ENCODE measurements around the gene SEC24D.

The SEC24D gene

DNA sequence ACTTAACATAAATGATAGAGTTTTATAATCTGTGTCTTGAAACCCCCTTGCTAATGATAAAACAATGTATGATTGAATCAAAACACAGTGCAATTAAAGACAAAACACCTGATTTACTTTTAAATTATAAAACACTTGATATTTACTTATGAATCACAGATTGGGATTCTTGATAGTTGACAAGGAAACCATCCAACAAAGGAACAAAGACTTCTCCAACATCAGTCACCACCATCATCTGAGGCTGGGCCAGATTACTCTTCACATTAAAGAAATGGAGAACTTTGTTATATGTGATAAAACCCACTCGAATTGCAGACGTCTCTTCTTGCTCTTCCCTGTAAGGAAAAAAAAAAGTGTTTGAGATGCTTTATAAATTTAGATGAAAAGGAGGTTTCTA lies 83.4 kb downstream of the SEC24D start:
- no peak for DNase-seq (ENCODE audit: low spot score)

DNA sequence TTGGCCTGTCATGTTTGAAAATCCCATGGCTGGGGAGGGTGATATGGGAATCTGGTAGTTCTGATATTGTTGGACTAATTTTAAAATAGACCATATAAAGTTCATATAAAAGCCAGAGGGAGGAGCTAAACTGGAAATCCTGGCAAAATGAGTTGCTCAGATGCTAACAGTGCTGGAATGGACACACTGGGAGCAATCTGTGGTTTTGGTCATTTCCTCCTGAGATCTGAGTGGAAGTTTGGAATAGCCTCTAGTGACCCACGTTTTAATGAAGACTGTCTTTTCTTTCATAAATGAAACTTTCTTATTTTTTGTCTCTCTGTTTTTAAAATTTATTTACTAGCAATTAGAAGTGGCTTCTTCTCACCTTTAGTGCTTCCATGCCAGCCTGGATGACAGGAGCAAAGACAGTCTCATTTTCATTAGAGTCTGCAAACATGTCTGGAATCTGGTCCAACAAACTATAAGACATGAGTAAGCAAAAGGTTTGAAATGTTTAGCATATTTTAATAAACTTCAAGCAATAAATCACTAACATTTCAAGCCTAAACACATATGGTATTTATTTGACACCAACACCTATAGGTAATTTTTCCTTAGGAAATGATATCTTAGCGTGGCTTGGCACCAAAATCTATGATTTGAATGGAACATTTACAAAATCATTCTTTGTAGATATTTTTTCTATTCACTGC lies 84.2 kb downstream of the SEC24D start:
- no peak for DNase-seq (ENCODE audit: low spot score)

DNA sequence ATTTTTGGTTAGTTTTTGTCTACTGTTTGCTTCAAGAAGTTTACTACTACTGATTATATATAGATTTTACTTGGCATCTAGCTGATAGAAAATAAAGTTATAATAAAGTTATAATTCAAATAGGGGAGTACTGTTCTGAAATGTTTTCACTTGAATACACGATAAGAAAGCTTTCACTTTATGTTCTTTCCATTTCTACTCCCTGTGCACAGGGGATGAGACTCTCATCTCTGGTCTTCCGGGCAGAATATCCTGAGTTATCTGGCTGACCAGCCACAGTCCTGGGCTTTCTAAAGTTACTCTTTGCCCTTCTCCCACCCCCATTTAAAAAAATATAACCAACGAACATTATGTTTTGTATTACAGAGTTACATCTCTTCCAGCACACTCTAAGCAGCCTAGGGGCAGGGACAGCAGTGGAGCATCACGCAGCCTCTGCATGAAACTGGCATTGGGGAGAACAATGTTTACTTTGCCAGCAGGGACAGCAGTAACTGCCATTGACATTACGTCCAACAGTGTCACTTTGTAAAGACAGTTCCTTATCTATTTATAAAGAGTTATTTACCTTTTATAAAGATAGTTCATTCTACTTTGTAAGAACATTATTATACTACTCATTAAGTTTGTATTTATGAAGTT lies 86.5 kb downstream of the SEC24D start:
- no peak for DNase-seq (ENCODE audit: low spot score)

GRCh38 chr4:118746251-118746919 lies 89.5 kb downstream of the SEC24D start:
- DNase-seq (ENCODE audit: low spot score), result no peak

DNA sequence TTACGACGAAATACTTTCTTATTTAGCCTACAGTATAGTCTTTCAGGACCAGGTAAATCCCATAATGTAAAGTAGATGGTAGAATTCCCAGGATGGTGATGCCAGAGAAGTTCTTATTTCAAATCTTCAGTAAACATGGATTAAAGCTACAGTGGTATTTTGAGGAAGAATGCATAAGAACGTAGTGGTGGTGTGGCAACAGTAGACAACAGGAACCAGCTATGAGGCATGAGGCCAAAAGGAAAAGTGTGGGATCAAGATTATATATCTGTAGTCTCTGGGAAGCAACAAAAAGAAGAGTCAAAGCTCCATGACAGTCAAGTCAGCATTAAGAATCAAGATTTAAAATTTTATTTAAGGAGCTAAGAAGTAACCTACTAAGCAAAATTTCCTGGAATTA lies 90.6 kb downstream of the SEC24D start:
- DNase-seq (ENCODE audit: low spot score), result no peak

DNA sequence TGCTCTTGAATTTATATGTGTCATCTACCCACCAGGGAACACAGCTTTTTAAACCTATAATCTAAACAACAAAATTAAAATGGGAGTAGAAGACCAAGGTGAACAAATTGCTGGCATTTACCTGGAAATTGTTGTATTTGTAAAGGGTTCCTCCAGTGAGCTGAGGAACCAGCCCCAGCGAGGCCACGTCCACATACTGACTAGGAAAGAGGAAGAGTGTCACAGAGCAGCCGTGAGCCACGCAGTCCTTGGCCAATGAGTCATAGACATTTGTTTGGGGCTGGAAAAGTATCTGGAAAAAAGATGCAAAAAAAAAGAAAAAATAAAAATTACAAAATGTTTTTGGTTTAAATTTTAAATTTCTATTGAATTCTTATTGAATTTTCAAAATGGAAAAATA lies 92.1 kb downstream of the SEC24D start:
- peak; percentile 39 for DNase-seq (ENCODE audit: low spot score)

DNA sequence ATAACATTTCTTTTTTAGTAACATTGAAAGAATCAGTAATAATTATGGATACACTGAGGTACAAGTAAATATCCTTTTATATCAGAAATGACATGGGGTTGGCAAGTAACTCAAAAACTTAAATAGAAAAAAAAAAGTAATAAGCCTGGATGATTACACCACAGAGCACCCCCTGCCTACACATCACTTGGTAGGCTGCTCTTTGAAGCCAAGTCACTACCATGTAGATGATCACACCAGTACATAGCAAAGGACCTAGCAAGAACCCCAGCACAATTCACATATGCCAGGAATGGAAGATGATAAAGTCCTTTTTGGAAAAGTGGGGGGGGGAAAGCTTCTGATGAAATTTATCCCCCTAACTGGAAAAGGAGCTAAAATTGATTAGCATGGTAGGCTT lies 93.9 kb downstream of the SEC24D start:
- no peak for DNase-seq (ENCODE audit: low spot score)

- no peak for DNase-seq (ENCODE audit: low spot score)
Measured at GRCh38 chr4:118741301-118741855, 94.5 kb downstream of the SEC24D start.

DNA sequence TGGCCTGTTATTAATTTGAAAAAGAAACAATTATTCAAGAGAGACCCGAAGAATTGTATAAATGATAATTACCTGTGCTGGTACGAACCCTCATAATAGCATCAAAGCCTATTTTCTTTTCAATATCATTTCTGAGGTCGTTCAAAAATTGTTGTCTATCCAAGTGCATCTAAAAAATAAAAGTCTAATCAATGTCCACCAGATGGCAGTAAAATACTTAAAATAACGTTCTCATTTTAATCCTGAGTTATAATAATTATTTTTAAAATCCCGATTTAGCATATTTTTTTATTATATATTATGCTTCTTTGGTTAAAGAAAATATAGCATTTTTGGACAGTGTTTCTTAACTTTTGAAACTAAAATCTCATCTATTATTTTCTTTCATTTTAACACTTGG lies 95.1 kb downstream of the SEC24D start:
- DNase-seq (ENCODE audit: low spot score), result no peak

DNA sequence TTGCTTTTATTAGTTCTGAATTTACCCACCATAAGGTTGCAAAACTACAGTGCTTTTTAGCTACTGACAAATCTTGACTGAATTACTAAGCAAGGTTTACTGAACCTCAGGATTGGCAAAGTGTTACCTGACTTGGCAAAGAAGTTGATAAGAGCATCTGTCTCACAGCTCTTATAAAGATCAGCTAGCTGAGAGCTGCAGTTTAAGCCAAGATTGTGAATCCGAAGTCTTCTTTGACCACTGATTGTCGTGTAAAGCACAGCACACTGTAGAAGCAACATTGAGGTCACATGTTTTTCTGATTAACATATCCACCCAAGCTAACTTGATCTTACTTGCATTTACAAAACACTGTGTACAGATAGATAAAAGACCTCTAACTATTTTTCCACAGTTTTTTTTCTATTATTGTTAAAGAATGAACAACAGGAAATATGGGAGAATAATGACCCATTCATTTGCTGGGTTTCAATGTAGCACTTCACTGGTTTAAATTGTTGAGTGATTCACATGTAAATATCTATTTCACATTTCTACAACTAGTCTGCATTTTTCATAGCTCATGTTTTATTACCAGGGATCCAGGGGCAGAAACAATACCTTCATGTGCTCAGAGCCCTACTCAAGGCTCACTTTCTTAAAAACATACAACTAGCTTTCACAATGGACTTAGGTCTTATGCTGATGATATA lies 96.8 kb downstream of the SEC24D start:
- DNase-seq (ENCODE audit: low spot score), result no peak

DNA sequence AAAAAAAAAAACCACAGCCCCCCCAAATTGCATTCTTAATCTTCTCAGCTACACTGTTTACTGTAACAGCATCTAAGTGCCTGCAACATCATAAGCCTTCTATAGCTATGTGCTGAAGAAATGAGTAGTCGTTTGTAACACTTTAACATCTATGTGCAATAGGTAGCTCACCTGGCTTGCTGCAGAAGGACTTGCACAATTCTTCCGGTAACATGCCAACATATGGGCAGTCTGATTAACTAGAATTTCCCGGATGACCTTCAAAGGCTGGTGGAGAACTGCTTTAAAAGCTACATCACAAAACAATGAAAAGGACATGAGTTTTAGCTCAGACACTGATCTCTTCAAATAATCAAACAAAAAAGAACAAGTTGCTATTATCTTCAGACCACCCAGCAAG lies 97.8 kb downstream of the SEC24D start:
- DNase-seq (ENCODE audit: low spot score), result no peak

DNA sequence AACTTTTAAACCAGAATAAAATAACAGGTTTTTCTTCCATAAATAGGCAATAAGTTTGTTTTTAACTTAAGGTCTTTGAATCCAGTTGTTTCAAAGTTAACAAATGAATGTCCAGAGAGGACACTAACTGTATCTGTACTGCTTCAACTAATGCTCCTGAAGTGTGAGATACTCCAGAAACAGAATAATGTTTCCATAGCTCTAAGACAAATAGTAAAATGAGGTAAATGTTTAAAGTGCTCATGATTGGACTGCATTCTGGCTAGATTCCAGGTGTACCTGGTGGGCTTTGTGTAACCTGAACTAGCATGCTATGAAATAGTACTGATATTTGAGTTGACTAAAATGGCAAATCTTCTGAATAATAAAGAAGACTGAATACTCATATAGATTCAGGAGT lies 99.0 kb downstream of the SEC24D start:
- no peak for DNase-seq (ENCODE audit: low spot score)

DNA sequence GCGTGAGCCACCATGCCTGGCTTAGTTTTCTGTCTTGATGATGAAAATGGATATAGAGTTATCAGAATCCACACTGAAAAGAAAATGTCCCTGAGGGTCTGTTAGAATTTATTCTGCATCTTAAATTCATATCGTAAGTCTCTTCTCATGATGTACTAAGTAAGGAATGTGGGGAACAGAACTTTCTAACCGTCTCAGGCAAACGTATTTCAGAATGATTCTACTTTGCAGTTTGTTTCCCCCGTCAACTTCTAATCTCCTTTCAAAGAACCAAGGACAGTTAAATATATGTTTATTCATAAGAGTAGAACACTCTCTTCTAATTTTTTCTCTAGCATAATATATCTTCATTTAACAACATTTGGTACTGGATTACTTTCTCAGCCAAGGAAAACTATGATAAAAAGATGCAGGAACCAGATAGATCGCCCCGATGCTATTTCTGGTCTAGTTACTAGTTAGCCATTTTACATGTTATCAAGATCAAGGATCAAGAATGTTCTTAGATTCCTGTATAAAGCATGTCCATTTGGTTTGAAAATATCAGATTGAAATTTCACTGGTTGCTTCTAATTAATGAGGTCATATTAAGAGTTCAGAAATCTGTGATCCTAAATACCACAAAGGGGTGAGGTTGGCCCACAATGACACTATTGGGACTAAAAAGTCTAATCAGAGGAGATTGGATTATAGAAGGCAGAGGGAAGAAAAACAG lies 101.3 kb downstream of the SEC24D start:
- no peak for DNase-seq (ENCODE audit: low spot score)

DNA sequence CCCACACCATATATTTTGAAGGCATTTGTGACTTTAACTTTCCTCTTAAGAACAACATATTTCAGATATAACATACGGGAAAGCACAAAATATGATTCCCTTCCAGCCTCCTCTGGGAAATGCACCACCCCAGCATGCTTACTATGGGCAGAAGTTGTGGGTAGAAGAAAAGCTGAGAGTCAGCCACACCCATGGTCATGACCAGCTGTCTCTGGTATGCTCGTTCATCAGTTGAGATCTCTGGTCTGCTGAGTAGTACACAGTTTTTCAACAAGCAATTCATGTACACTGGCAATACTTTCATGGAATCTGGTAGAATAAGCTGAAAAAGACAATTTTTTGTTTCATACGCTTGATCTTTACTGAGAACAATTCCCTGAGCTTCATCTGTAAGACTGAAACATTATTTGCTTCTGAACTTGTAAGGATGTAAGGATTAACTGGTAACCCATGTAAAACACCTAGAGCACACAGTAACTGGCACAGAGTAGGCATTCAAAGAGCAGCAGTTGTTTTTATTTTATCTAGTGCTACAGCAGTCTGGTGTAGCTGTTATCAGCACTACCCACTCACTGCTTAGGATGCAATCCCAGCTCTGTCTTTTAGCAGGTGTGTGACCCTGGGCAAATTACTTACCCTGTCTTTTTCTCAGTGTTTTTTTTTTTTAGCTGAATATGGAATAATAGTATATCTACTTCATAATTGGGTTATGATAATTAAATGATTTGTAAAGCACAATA lies 103.2 kb downstream of the SEC24D start:
- peak; percentile 49 for DNase-seq (ENCODE audit: low spot score)

DNA sequence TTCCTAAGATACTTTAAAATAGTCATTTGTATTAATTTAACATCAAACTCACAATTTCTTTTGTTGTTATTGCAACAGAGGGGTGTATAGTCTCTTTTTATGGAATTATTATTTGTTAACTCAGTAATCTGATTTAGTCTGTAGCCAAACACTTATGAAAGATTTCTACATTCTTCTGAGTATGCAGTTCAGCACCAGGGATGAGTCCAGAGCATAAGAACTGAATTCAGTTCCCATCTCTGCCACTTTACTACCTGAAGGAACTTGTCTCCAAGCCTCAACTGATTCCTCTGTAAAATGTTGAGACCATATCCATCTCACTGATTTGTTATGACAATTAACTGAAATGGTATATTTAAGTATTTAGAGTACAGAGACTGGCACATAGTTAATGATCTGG lies 105.2 kb downstream of the SEC24D start:
- DNase-seq (ENCODE audit: low spot score), result no peak

DNA sequence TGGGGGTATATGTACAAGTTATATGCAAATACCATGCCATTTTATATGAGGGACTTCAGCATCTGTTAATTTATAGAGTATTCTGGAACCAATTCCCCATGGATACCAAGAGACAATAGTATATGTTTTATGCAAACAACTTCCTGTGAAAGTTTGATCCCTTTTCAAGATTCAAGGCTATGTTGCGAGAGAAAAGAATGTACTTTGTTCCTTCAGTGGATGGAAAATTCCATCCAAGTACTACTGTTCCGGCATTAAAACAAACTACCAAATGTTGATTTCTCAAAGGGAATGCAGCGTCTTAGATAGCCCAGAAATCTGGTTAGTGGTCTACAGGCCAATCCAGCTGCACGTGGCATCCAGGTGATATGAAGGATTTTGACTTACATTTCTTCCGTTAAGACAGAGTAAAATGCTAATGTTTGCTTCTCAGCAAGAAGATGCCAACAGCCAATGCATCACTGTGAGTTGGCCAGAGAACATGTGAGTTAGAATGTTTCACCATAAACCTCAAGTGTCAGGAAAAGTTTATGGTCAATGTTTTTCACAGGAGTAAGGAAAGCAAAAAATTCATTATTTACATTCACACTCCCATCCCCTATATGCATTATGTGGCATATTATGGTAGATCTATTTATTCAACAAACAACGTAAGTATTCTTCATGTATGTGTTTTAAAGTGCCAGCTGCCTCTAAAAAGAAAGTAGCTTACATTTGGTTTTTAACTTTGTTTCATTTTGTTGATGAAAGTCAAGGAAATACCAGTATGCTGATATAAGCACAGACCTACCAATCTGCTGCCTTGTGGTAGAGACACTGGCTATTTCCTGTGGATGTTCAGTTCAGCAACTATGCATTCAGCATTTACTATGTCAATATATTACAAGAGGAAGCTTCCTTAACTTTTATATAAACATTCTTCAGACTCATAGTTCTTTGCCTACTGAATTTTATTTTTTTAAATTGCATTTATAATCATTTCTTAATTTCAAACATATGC lies 106.3 kb downstream of the SEC24D start:
- DNase-seq (ENCODE audit: low spot score), result peak; percentile 23

- DNase-seq (ENCODE audit: low spot score), result no peak
Measured at GRCh38 chr4:118727360-118727759, 108.6 kb downstream of the SEC24D start.

- DNase-seq (ENCODE audit: low spot score), result no peak
Measured at GRCh38 chr4:118723369-118723768, 112.6 kb downstream of the SEC24D start.

DNA sequence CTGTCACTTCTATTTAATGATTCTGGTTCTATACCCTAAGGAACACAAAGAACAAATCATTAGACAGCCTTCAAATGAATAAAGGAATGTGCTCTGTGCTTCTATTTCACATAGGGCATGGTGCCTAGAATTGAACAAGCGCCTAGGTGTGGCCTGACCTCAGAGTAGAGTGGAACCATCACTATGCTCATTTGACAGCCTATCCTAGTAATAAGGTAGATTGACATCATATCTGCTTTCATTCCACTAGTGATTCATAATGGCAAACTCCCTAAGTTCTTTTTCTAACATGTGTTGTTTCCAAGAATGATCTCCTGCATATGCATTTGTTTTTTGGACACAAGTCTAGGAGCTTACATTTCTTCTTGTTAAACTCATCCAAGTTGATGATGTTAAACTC lies 114.2 kb downstream of the SEC24D start:
- DNase-seq (ENCODE audit: low spot score), result no peak
